GM06990 (cell line): ENCODE measurements around the gene ANKRD36.
"Not testable (repeated sequence)": the region's sequence is repeated elsewhere in the genome, so short reads cannot be mapped to it uniquely, and the experiment has no call there.

Experiments used
- DNase-seq: peaks from one replicate; pipeline ENCODE4 v3.0.0-alpha.2; 2011; ENCODE audit not compliant: insufficient read length; ENCODE audit errors: extremely low read depth
- H3K27me3 ChIP-seq: replicated peaks from 2 replicates; pipeline ENCODE4 v1.6.0; 2011; ENCODE audit warnings: low read length; ENCODE audit not compliant: control insufficient read depth, insufficient read depth
- H3K36me3 ChIP-seq: 2 replicates; pipeline ENCODE4 v1.5.1; 2011; ENCODE audit warnings: low read length; ENCODE audit not compliant: control insufficient read depth, insufficient read depth
- H3K4me3 ChIP-seq: replicated peaks from 2 replicates; pipeline ENCODE4 v1.5.1; 2011; ENCODE audit warnings: low read depth, mild to moderate bottlenecking, control low read depth, low read length
- TF ChIP-seq, protein P1 (sequence below): IDR thresholded peaks from 2 replicates; pipeline ENCODE4 v1.5.1; 2011; ENCODE audit warnings: low read length, control low read depth, mild to moderate bottlenecking, inconsistent platforms; ENCODE audit not compliant: insufficient read depth, poor library complexity, severe bottlenecking

The ANKRD36 gene

DNA sequence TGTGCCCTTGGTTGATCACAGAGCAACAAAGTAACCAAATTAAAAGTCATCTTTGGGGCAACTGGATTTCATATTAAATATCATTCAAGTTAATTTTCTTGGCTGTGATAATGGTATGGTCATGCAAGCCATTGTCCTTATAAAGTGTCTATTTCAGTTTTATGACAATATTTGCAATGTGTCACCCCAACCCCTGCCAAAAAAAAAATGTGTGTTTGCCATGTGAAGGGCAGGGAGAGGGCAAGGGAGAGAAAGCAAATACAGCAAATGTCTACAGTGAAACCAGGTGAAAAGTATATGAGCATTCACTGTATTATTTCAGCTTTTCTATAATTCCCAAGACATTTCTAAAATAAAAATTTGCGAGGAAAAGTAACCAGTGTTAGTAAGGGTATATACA, 24.2 kb upstream of the ANKRD36 start:
- not testable (repeated sequence) for H3K4me3 ChIP-seq, H3K27me3 ChIP-seq, DNase-seq, H3K36me3 ChIP-seq

DNA sequence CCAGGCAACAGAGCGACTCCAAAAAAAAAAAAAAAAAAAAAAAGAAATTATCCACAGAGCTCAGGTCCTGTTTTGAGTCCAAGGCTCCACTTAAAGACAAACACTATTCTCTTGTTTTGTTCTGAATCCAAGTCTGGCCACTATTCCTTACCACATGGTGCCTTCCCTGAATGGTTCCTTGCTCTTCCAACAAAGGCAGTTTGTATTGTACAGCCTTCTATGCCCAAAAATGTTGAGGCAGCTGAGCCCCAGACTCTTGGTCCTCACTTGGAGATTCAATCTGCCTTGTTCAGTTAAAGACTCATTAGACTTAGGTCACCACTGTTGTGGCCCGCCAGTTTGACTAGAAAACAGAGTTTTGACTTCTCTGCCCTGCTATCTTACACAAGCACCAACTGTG, 20.0 kb upstream of the ANKRD36 start:
- DNase-seq, H3K4me3 ChIP-seq, H3K27me3 ChIP-seq, H3K36me3 ChIP-seq: not testable (repeated sequence)

DNA sequence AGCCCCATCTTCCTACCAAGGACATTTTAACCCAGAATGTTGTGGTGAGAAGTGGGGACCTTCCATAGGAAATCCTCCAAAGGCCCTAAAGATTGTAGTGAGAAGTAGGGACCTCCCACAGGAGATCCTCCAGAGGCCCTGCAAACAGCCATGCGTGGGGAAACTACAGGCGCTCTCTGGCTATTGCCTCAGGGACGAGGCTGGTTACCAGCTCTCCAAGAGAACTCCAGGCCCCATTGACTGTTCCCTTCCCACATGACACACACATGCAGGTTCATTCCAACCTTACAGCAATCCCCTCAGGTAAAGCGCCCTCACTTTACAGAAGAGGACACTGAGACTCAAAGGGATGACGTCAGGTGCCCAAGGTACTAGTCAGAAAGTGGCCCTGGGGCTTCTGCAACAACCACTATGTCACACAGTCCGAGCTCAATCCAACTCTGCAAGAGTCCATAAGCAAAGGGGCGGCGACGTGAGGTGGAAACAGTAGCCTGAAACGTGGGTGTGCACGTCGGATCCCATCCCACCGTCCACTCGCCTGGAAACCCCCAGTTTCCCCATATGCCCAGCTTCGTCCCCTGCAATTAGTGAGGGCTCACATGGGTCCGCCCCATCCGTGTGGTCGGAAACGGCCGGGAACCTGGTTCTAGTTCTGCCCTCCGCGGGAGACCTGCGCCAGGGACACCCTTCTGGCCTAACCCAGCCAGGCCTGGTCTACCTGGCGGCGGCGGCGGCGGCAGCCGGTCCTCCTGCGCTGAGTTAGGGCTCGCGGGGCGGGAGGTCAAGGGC, 18.8 kb upstream of the ANKRD36 start:
- H3K4me3 ChIP-seq = peak overlapping the region; percentile 39; the same call in 1 of the 2 replicates
- not testable (repeated sequence) for DNase-seq, H3K27me3 ChIP-seq, H3K36me3 ChIP-seq

DNA sequence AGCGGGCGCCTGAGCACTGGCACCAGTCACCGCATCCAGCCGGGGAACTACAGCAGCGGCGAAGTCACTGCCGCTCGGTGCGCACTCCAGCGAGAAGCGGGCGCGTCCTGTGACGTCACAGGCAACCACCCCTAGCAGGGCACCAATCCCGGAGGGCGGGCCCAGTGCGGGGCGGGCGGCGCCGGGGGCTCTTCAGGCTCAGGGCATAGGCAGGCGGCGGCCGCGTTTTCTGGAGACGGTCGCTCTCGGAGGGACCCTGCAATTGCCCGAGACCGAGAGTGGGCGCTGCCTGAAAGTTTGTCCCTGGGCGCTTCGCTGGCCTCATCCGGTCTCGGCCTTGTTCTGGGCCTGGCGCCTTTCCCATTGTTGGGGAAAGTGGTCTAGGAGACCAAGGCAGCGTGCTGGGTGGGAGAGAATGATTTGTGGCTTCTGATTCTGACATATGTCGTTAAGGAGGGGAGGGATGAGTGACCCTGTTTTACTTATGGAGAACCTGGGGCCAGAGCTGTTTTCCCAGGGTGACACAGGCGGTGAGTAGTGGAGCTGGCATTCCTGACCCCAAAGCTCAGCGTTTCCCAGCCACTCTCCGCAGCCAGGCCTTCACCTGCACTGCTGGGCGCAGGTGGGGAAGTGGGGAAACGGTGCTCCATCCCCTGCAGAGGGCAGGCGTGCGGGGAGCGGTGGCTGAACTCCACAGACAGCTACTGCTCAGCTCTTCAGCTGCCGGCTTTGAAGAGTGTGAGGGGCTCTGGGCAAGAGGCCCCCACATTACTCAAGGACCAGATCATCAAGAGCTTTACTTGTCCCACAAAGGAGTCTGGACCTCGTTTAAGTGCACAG, 18.0 kb upstream of the ANKRD36 start, which contains the start of gene FAHD2B:
Gene FAHD2B, minus strand, starts transcription at position 111 of the 840 bp plus-strand sequence. CDS start 3,176 bp downstream, outside the sequence.
- not testable (repeated sequence) for H3K36me3 ChIP-seq, H3K27me3 ChIP-seq
- DNase-seq = peak; percentile 65
- peak within 1 kb of the TSS; percentile 39 for H3K4me3 ChIP-seq

DNA sequence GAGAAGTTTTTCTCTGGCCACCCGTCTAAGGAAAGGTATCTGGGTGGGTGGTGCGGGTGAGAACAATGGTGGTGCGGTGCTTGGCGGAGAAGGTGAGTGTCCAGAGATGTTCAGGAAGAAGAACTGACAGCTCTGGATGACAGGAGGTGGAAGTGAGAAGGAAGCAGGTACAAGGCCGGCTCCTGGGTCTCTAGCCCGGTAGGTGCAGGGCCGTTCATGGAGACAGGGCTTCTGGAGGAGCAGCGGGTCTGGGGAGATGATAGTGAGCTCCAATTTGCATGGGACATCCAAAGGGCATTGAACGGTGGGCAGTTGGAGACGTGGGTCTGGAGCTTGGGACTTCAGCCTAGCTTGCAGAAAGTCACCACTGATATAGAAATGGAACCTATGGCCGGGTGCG, 17.3 kb upstream of the ANKRD36 start:
- DNase-seq = no peak
- Histone ChIP-seq H3K36me3 (no peaks in the 10 kb centered on the region), H3K4me3 (no peak overlapping the region), H3K27me3 (no peaks in the 10 kb centered on the region)
- TF ChIP-seq, protein P1, sequence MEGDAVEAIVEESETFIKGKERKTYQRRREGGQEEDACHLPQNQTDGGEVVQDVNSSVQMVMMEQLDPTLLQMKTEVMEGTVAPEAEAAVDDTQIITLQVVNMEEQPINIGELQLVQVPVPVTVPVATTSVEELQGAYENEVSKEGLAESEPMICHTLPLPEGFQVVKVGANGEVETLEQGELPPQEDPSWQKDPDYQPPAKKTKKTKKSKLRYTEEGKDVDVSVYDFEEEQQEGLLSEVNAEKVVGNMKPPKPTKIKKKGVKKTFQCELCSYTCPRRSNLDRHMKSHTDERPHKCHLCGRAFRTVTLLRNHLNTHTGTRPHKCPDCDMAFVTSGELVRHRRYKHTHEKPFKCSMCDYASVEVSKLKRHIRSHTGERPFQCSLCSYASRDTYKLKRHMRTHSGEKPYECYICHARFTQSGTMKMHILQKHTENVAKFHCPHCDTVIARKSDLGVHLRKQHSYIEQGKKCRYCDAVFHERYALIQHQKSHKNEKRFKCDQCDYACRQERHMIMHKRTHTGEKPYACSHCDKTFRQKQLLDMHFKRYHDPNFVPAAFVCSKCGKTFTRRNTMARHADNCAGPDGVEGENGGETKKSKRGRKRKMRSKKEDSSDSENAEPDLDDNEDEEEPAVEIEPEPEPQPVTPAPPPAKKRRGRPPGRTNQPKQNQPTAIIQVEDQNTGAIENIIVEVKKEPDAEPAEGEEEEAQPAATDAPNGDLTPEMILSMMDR = no peak

DNA sequence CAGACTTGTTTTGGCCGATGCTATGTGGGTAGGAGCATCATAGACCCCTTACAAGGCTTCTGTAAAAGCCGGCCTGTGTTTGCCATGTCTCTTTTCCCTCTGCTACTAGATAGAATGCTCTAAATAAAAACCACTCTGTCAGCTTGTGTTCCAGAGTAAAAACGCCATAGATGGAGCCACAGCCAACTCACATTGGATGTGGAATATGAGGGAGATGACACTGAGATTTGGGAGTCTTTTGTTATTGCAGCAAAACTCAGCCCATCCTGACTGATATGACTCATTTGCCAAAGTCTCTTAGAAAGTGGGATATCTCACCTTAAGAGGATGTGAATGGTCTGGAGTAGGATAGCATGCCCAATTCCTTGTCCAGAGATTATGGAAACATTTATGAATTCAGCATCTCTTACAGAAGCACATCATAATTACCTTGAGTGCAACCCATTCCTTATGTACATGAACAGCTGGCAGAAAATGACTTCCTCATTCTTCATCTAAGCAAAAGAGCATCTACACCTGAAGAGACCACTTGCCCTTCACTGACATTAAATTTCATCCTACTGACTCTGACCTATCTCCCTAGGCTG, 14.1 kb upstream of the ANKRD36 start:
- H3K36me3 ChIP-seq, H3K4me3 ChIP-seq: not testable (repeated sequence)

DNA sequence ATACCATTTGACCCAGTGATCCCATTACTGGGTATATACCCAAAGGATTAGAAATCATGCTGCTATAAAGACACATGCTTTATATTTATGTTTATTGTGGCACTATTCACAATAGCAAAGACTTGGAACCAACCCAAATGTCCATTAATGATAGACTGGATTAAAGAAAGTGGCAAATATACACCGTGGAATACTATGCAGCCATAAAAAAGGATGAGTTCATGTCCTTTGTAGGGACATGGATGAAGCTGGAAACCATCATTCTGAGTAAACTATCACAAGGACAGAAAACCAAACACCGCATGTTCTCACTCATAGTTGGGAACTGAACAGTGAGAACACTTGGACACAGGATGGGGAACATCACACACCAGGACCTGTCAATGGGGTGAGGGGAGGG, 6.1 kb upstream of the ANKRD36 start:
- not testable (repeated sequence) for H3K4me3 ChIP-seq, H3K36me3 ChIP-seq, DNase-seq, H3K27me3 ChIP-seq

More for the DNA sequence above, 14.1 kb upstream of the ANKRD36 start:
- not testable (repeated sequence) for H3K27me3 ChIP-seq, DNase-seq

DNA sequence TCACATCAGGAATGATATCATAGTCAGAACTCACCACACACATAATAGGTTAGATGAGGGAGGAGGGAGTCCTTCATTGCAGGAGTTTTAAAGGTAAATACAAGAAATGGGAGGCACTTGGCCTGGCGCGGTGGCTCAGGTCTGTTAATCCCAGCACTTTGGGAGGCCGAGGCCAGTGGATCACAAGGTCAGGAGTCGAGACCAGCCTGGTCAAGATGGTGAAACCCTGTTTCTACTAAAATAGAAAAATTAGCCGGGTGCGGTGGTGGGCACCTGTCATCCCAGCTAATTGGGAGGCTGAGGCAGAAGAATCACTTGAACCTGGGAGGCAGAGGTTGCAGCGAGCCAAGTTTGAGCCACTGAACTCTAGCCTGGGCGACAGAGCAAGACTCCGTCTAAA, 1.7 kb upstream of the ANKRD36 start:
- not testable (repeated sequence) for H3K27me3 ChIP-seq, H3K4me3 ChIP-seq, DNase-seq, H3K36me3 ChIP-seq

DNA sequence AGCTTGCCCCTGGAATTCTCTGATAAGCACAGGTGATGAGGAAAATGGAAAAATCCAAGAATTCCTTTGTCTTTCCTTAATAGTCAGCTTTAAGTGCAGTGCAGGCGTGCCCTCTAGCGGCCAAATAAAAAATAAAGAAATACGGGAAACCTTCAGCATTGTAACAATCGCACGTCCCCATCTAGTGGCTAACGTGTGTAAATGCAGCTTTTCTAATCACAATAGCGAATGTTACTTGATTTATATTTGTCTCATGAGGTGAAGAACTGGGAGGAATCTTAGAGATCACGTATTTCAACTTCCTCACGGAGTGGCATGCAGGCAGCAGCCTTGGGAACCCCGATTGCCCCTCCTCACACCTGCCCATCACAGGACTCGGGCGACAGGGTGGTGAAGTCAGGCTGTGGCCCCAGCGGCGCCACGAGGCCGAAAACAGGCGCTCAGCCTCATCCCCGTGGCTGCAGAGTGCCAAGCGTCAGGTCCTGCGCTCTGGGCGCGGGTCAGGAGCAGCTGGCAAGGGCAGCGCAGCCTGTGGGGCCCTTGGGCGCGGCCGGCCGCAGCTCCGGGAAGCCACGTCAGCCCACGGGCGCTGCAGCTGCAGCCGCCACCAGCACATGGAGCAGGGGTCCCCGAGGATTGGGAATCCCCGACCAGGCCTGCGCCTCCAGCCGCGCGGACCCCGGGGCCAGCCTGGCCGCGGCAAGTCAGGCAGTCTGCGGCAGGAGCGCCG, 468 bp upstream of the ANKRD36 start:
- not testable (repeated sequence) for H3K36me3 ChIP-seq, H3K27me3 ChIP-seq
- peak; percentile 73 for DNase-seq

DNA sequence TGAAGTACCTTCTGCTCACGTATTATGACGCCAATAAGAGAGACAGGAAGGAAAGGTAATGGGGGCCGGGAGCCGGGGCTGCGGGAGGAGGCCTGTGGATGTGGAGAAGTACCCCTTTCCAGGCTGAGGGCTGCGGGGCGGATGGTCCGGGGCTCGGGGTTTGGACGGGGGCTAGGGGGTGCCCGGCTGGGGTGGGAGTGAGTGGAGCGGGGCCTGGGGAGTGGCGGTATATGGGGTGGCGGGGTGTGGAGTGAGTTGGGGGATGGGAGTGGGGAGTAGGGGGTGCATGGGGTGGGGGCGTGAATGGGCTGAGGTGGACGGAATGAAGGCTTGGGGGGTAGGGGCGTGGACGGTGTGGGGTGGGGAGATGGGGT, 916 bp downstream of the ANKRD36 start:
- not testable (repeated sequence) for H3K27me3 ChIP-seq, DNase-seq, H3K36me3 ChIP-seq
- peak overlapping the region; percentile 78 for H3K4me3 ChIP-seq

More for the DNA sequence above, 468 bp upstream of the ANKRD36 start:
- peak overlapping the region; percentile 75 for H3K4me3 ChIP-seq
- TF ChIP-seq, protein P1 = peak; percentile 59

DNA sequence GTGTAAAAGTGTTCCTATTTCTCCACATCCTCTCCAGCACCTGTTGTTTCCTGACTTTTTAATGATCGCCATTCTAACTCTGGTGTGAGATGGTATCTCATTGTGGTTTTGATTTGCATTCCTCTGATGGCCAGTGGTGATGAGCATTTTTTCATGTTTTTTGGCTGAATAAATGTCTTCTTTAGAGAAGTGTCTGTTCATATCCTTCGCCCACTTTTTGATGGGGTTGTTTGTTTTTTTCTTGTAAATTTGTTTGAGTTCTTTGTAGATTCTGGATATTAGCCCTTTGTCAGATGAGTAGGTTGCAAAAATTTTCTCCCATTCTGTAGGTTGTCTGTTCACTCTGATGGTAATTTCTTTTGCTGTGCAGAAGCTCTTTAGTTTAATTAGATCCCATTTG, 16.1 kb downstream of the ANKRD36 start:
- not testable (repeated sequence) for DNase-seq, H3K4me3 ChIP-seq

More for the DNA sequence above, 16.1 kb downstream of the ANKRD36 start:
- H3K27me3 ChIP-seq, H3K36me3 ChIP-seq: not testable (repeated sequence)
